Measurements from ENCODE around the gene ARHGAP24.
"Not testable (repeated sequence)": the region's sequence is repeated elsewhere in the genome, so short reads cannot be mapped to it uniquely, and the experiment has no call there.

ARHGAP24 gene

GRCh38 chr4:85870298-85871083, 395.5 kb downstream of the ARHGAP24 start:
- no peak for DNase-seq

GRCh38 chr4:85873566-85873965, 398.6 kb downstream of the ARHGAP24 start:
- no peak for DNase-seq

- DNase-seq: no peak
These were observed 404.6 kb downstream of the ARHGAP24 start for GRCh38 chr4:85879518-85879917.

- DNase-seq: no peak
These were observed 408.2 kb downstream of the ARHGAP24 start for GRCh38 chr4:85883180-85883579.

GRCh38 chr4:85884251-85884650, 409.3 kb downstream of the ARHGAP24 start:
- no peak for DNase-seq

- DNase-seq: no peak
These were observed 411.7 kb downstream of the ARHGAP24 start for GRCh38 chr4:85886665-85887064.

- no peak for DNase-seq
These were observed 414.4 kb downstream of the ARHGAP24 start for GRCh38 chr4:85889314-85889713.

- no peak for DNase-seq
These were observed 420.8 kb downstream of the ARHGAP24 start for GRCh38 chr4:85895755-85896154.

- no peak for DNase-seq
These were observed 423.3 kb downstream of the ARHGAP24 start for GRCh38 chr4:85898231-85898630.

- no peak for DNase-seq
These were observed 426.6 kb downstream of the ARHGAP24 start for GRCh38 chr4:85901500-85901899.

GRCh38 chr4:85902647-85903046, 427.7 kb downstream of the ARHGAP24 start:
- DNase-seq: not testable (repeated sequence)

GRCh38 chr4:85905761-85906160, 430.8 kb downstream of the ARHGAP24 start:
- peak; percentile 97 for DNase-seq

- peak; percentile 3 for DNase-seq
These were observed 432.1 kb downstream of the ARHGAP24 start for GRCh38 chr4:85907001-85907400.

- DNase-seq: peak; percentile 66
These were observed 434.9 kb downstream of the ARHGAP24 start for GRCh38 chr4:85909851-85910250.

- DNase-seq: no peak
These were observed 436.0 kb downstream of the ARHGAP24 start for GRCh38 chr4:85910985-85911384.

- DNase-seq: no peak
These were observed 439.2 kb downstream of the ARHGAP24 start for GRCh38 chr4:85913931-85914694.

GRCh38 chr4:85915570-85915969, 440.6 kb downstream of the ARHGAP24 start:
- not testable (repeated sequence) for DNase-seq

GRCh38 chr4:85919200-85919887, 444.4 kb downstream of the ARHGAP24 start:
- DNase-seq: no peak

- DNase-seq: no peak
These were observed 450.1 kb downstream of the ARHGAP24 start for GRCh38 chr4:85925071-85925470.

- DNase-seq: peak; percentile 7
These were observed 454.0 kb downstream of the ARHGAP24 start for GRCh38 chr4:85928775-85929591.

- DNase-seq: peak; percentile 83
These were observed 455.2 kb downstream of the ARHGAP24 start for GRCh38 chr4:85929961-85930665.

Measured in DMS79 treated with DMSO at 0.1 percent for 48 hours (cell line).